ENCODE results near the gene MGLL. TPM values are rescaled to one million over a fixed set of nuclear protein-coding genes. Genes with fewer than 3 reads are reported as not detected.
A peak's percentile ranks its signal among the peaks of the same experiment; 100 is the strongest.
"Not testable (repeated sequence)": the region's sequence is repeated elsewhere in the genome, so short reads cannot be mapped to it uniquely, and the experiment has no call there.

Gene MGLL
- total RNA-seq, 1 donor = 18.1 TPM

- TF ChIP-seq, protein P1, sequence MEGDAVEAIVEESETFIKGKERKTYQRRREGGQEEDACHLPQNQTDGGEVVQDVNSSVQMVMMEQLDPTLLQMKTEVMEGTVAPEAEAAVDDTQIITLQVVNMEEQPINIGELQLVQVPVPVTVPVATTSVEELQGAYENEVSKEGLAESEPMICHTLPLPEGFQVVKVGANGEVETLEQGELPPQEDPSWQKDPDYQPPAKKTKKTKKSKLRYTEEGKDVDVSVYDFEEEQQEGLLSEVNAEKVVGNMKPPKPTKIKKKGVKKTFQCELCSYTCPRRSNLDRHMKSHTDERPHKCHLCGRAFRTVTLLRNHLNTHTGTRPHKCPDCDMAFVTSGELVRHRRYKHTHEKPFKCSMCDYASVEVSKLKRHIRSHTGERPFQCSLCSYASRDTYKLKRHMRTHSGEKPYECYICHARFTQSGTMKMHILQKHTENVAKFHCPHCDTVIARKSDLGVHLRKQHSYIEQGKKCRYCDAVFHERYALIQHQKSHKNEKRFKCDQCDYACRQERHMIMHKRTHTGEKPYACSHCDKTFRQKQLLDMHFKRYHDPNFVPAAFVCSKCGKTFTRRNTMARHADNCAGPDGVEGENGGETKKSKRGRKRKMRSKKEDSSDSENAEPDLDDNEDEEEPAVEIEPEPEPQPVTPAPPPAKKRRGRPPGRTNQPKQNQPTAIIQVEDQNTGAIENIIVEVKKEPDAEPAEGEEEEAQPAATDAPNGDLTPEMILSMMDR (IDR thresholded peaks at IDR 0.05; ENCODE audit: extremely low read depth, low read depth, low read length) = no peak
- H3K36me3 ChIP-seq (ENCODE audit: insufficient read depth, low read length) = no peaks in the 10 kb centered on the region
- no peak overlapping the region for H3K4me2 ChIP-seq (ENCODE audit: insufficient read depth, low read length)
- H3K27ac ChIP-seq (ENCODE audit: low read depth, low read length) = no peak overlapping the region
- H3K79me2 ChIP-seq (ENCODE audit: insufficient read depth, low read length) = no peaks in the 10 kb centered on the region
- H3K27me3 ChIP-seq (ENCODE audit: insufficient read depth, low read length) = no peaks in the 10 kb centered on the region
- no peak overlapping the region for H3K4me3 ChIP-seq (ENCODE audit: insufficient read depth, low read length)
- H2AFZ ChIP-seq (ENCODE audit: low read length) = no peak overlapping the region
- no peak for DNase-seq (ENCODE audit: insufficient read length, low spot score, missing footprints)
- peaks cover 5% of the 10 kb centered on the region for H3K4me1 ChIP-seq (ENCODE audit: insufficient read depth, low read length)
- H3K9me3 ChIP-seq (ENCODE audit: low read depth, low read length) = no peaks in the 10 kb centered on the region
- H4K20me1 ChIP-seq (ENCODE audit: insufficient read depth, low read length) = no peaks in the 10 kb centered on the region
Measured at GRCh38 chr3:127658234-127658633, 164.1 kb downstream of the MGLL start.

- no peak overlapping the region for H3K27ac ChIP-seq (ENCODE audit: low read depth, low read length)
- H3K36me3 ChIP-seq (ENCODE audit: insufficient read depth, low read length) = no peaks in the 10 kb centered on the region
- no peaks in the 10 kb centered on the region for H3K9me3 ChIP-seq (ENCODE audit: low read depth, low read length)
- H3K4me2 ChIP-seq (ENCODE audit: insufficient read depth, low read length) = no peak overlapping the region
- TF ChIP-seq, protein P1 (IDR thresholded peaks at IDR 0.05; ENCODE audit: extremely low read depth, low read depth, low read length) = no peak
- DNase-seq (ENCODE audit: insufficient read length, low spot score, missing footprints) = no peak
- H3K79me2 ChIP-seq (ENCODE audit: insufficient read depth, low read length) = no peaks in the 10 kb centered on the region
- H2AFZ ChIP-seq (ENCODE audit: low read length) = no peak overlapping the region
- H3K4me3 ChIP-seq (ENCODE audit: insufficient read depth, low read length) = no peak overlapping the region
- peaks cover 5% of the 10 kb centered on the region for H3K4me1 ChIP-seq (ENCODE audit: insufficient read depth, low read length)
- no peaks in the 10 kb centered on the region for H3K27me3 ChIP-seq (ENCODE audit: insufficient read depth, low read length)
- H4K20me1 ChIP-seq (ENCODE audit: insufficient read depth, low read length) = no peaks in the 10 kb centered on the region
Measured at GRCh38 chr3:127656906-127657305, 165.4 kb downstream of the MGLL start.

- DNase-seq (ENCODE audit: insufficient read length, low spot score, missing footprints) = peak; percentile 83
- Histone ChIP-seq H3K4me3 (ENCODE audit: insufficient read depth, low read length) (no peak overlapping the region), H3K4me1 (ENCODE audit: insufficient read depth, low read length) (peaks cover 5% of the 10 kb centered on the region), H3K9me3 (ENCODE audit: low read depth, low read length) (no peaks in the 10 kb centered on the region), H3K79me2 (ENCODE audit: insufficient read depth, low read length) (no peaks in the 10 kb centered on the region), H3K27me3 (ENCODE audit: insufficient read depth, low read length) (peaks cover 5% of the 10 kb centered on the region), H3K4me2 (ENCODE audit: insufficient read depth, low read length) (no peak overlapping the region), H3K36me3 (ENCODE audit: insufficient read depth, low read length) (no peaks in the 10 kb centered on the region), H4K20me1 (ENCODE audit: insufficient read depth, low read length) (no peaks in the 10 kb centered on the region), H3K27ac (ENCODE audit: low read depth, low read length) (no peak overlapping the region), H2AFZ (ENCODE audit: low read length) (no peak overlapping the region)
- TF ChIP-seq, protein P1 (IDR thresholded peaks at IDR 0.05; ENCODE audit: extremely low read depth, low read depth, low read length) = no peak
Measured at GRCh38 chr3:127655641-127656040, 166.7 kb downstream of the MGLL start.

GRCh38 chr3:127654993-127655392, 167.3 kb downstream of the MGLL start:
- not testable (repeated sequence) for H2AFZ ChIP-seq (ENCODE audit: low read length); H3K9me3 ChIP-seq (ENCODE audit: low read depth, low read length); H3K27ac ChIP-seq (ENCODE audit: low read depth, low read length); H3K36me3 ChIP-seq (ENCODE audit: insufficient read depth, low read length); H3K4me1 ChIP-seq (ENCODE audit: insufficient read depth, low read length); H3K4me3 ChIP-seq (ENCODE audit: insufficient read depth, low read length); H3K4me2 ChIP-seq (ENCODE audit: insufficient read depth, low read length); H3K27me3 ChIP-seq (ENCODE audit: insufficient read depth, low read length); H3K79me2 ChIP-seq (ENCODE audit: insufficient read depth, low read length); DNase-seq (ENCODE audit: insufficient read length, low spot score, missing footprints); H4K20me1 ChIP-seq (ENCODE audit: insufficient read depth, low read length)
